Activated T-helper 17 cell treated with anti-CD3 and anti-CD28 coated beads, Interleukin-2, amount 50 U/mL, for 72 hours (primary cell): ENCODE data around the gene LAPTM5. TPM values are rescaled to one million over a fixed set of nuclear protein-coding genes. Genes with fewer than 3 reads are reported as not detected.

Source experiments
- ATAC-seq: fragments of 150-1000 bp; cut with Tn5 transposase; replicated peaks from 2 replicates; pipeline ENCODE4 v1.10.0; 2021; ENCODE audit warnings: mild to moderate bottlenecking, moderate library complexity
- H3K27ac Mint-ChIP-seq: one replicate; pipeline ENCODE4 v1.8.0; 2022; ENCODE audit warnings: mixed read lengths
- H3K27me3 Mint-ChIP-seq: one replicate; pipeline ENCODE4 v1.8.0; 2022; ENCODE audit warnings: mixed read lengths
- H3K36me3 Mint-ChIP-seq: one replicate; pipeline ENCODE4 v1.8.0; 2022; ENCODE audit warnings: low read depth, mild to moderate bottlenecking, mixed read lengths
- H3K4me1 Mint-ChIP-seq: one replicate; pipeline ENCODE4 v1.8.0; 2022; ENCODE audit warnings: mixed read lengths
- H3K4me3 Mint-ChIP-seq: one replicate; pipeline ENCODE4 v1.8.0; 2022; ENCODE audit warnings: mild to moderate bottlenecking, mixed read lengths
- H3K9me3 Mint-ChIP-seq: one replicate; pipeline ENCODE4 v1.8.0; 2022; ENCODE audit warnings: mixed read lengths
- total RNA-seq, 2 donors: library from RNA; stranded (reverse); gene quantifications; one replicate each; pipeline ENCODE4 v1.2.3, GENCODE V29; 2022

Gene LAPTM5
- total RNA-seq, 2 donors from 2014 or later, result 316 to 333 TPM

DNA sequence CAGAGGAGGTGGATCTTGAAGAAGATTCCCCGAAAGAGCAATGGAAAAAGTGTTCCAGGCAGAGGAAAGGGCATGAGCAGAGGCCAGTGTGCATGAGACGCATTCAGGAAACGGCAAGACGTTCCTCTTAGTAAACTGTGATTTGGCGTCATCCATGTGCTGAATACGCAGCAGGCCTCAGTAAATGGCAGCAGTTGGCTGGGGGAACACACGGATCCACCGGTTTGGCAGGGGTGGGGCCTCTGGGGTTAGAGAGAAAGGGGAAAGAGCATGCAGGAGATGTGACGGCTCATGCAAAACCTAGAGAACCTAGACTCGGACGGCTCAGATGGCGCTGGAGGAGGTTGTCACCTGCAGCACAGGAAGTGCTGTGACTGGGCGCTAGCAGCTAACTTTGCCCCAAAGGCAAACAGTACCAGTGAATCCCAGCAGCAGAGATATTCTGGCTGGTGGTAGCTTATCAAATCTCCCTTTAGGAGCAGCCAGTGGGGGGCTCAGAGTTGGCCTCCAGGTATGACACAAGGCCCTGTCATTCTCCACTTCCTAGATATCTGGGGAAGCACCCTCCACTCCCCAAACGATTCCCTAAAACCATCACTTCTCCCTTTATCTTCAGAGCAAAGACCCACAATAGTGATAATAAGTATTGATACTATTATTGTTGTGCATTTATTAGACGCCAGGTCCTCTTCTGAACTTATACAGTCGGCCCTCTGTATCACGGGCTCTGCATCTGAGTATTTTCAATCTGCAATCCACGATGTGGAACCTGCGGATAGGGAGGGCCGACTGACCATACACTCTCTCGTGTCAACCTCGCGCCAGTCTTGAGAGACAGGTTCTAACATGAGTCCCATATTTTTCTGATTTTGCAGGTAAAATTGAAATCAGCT is 7.6 kb downstream of the LAPTM5 start:
- peak; percentile 34 for ATAC-seq
- Mint-ChIP-seq H3K4me3 (peak overlapping the region; percentile 85), H3K27ac (peak overlapping the region; percentile 93), H3K9me3 (no peaks in the 10 kb centered on the region), H3K4me1 (peaks cover 69% of the 10 kb centered on the region), H3K27me3 (no peaks in the 10 kb centered on the region), H3K36me3 (peaks cover 96% of the 10 kb centered on the region)

- H3K4me1 Mint-ChIP-seq, result peaks cover 72% of the 10 kb centered on the region
- peak overlapping the region; percentile 93 for H3K27ac Mint-ChIP-seq
- peaks cover 87% of the 10 kb centered on the region for H3K36me3 Mint-ChIP-seq
- H3K9me3 Mint-ChIP-seq, result no peaks in the 10 kb centered on the region
- H3K27me3 Mint-ChIP-seq, result no peaks in the 10 kb centered on the region
- H3K4me3 Mint-ChIP-seq, result peak overlapping the region; percentile 85
- peak; percentile 42 for ATAC-seq
Measured at GRCh38 chr1:30748699-30749401, 8.7 kb downstream of the LAPTM5 start.

DNA sequence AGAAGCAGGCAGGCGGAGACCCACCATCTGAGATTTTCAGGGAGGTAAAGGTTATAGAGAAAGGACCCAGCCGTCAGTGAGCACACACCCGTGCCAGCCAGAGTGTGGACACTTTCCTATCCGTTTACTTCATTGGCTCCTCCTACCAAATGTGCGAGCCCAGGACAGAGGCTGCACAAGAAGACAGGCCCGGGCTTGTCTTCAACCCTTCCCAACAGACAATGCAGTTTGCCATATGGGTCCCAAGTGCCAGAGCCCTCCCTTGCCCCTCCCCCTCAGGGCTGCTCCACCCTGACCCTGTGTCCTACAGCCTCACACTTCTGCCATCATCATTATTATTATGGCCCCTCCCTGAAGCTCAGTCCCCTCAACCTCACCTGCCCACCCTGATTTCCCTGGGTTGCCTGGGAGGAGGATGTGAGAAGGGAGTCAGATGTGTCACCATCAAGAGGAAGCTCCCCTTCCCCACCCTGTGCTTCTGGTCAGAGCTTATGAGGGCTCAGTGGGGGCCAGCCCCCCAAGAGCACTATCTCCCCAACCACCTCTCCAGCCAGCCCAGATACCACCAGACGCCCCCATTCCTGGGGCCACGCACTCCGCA is 9.4 kb downstream of the LAPTM5 start:
- H3K27me3 Mint-ChIP-seq, result no peaks in the 10 kb centered on the region
- H3K27ac Mint-ChIP-seq, result peak overlapping the region; percentile 93
- H3K4me3 Mint-ChIP-seq, result peak overlapping the region; percentile 85
- peaks cover 87% of the 10 kb centered on the region for H3K36me3 Mint-ChIP-seq
- ATAC-seq, result no peak
- peaks cover 72% of the 10 kb centered on the region for H3K4me1 Mint-ChIP-seq
- no peaks in the 10 kb centered on the region for H3K9me3 Mint-ChIP-seq

DNA sequence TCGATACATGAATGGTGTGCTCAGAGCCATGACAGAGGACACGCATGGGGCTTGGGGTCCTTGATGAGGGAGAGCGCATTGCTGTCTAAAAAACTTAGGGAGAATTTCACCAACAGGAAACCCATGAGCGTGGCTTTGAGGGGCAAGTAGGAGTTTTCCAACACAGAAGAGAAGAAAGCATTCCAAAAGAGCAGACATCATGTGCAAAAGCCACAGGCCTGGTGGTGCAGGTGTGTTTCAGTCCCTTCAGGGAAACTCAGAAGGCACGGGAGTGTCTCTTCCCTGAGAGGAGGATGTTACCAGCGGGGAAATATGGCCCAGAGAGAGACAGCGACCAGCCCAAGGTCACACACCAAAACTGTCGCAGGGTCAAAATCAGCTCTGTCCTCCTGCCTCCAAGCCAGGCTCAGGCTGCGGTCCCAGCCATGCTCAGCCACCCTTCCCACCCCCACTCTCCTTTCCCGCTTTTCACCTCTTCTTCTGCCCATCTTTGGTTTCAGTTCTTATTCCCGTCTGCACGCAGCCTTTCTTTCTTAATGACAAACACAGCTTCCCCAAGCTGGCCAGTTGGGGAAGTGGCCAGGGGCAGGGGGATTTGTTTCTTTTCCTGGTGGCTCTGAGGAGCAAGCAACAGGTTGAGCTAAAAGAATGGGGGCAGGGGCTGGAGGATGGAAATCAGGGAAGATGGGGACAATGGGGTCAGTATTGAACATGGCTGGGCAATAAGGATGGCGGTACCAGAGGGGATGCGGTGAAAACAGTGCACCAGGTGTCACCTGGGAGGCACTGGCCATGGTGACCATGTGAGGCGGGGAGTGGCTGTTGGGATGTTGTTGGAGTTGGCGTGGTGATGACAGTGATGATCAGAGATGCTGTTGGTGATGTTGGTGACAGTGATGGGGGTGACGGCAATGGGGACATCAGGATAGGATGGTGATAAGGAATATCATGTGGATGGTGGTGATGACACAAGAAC is 10.3 kb downstream of the LAPTM5 start:
- H3K4me1 Mint-ChIP-seq, result peaks cover 78% of the 10 kb centered on the region
- ATAC-seq, result no peak

GRCh38 chr1:30746212-30747032 is 11.2 kb downstream of the LAPTM5 start:
- Mint-ChIP-seq H3K9me3 (no peaks in the 10 kb centered on the region), H3K4me1 (peaks cover 83% of the 10 kb centered on the region), H3K27ac (peak overlapping the region; percentile 93), H3K4me3 (peak overlapping the region; percentile 85), H3K36me3 (peaks cover 86% of the 10 kb centered on the region), H3K27me3 (no peaks in the 10 kb centered on the region)
- ATAC-seq, result no peak

More for the DNA sequence above, 10.3 kb downstream of the LAPTM5 start:
- Mint-ChIP-seq H3K27me3 (no peaks in the 10 kb centered on the region), H3K4me3 (peak overlapping the region; percentile 85), H3K27ac (peak overlapping the region; percentile 93), H3K9me3 (no peaks in the 10 kb centered on the region), H3K36me3 (peaks cover 87% of the 10 kb centered on the region)

DNA sequence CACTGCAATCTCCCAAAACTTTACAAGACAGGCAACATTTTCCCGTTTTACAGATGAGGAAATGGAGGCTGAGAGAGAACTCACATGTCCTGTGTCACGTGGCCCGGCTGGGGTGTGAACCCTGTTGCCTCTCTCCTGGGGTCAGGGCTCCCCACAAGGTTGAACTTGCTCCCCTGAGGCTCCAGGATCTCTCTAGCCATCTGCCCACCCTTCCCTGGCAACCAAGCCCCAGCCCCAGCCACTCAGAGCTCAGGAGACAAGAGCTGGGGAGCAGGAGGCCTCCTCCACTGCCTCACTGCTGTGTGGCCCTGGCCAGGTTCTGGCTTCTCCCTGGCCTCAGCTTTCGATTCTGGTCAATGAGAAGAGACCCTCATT is 11.8 kb downstream of the LAPTM5 start:
- H3K27ac Mint-ChIP-seq, result peak overlapping the region; percentile 93

DNA sequence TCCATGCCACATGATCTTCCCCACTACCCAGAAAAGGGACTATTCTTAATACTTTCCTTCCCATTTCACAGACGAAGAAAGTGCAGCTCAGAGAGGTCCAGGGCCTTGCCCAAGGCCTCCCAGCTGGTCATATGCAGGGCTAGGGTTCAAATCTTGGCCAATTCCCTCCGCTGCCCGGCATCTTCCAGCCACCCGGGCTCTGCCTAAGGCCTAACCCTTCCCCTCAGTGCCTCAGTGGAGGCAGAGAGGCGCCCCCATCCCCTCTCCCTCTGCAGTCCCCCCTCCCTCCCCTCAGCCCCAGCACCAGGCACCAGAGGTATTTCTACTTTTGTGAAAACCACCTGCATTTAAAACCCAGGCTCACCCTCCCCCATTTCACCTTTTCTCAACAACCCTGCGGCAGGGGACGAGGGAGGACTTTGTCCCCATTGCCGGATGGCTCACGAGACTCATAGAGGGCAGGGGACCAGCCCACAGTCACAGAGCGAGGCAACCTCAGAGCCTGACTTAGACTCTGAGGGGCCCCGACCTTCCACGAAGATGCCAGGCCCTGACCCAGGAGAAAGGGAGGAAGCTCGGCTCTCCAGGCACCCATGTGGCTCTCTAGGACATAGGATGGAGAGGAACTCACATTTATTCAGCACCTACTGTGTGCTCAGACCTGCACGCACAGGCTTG is 12.3 kb downstream of the LAPTM5 start:
- Mint-ChIP-seq H3K36me3 (peaks cover 90% of the 10 kb centered on the region), H3K9me3 (no peaks in the 10 kb centered on the region), H3K4me3 (peak overlapping the region; percentile 85), H3K27me3 (no peaks in the 10 kb centered on the region), H3K4me1 (peaks cover 90% of the 10 kb centered on the region), H3K27ac (peak overlapping the region; percentile 93)
- no peak for ATAC-seq

More for the DNA sequence above, 11.8 kb downstream of the LAPTM5 start:
- Mint-ChIP-seq H3K27me3 (no peaks in the 10 kb centered on the region), H3K4me1 (peaks cover 89% of the 10 kb centered on the region), H3K4me3 (peak overlapping the region; percentile 85), H3K9me3 (no peaks in the 10 kb centered on the region), H3K36me3 (peaks cover 87% of the 10 kb centered on the region)
- ATAC-seq, result no peak

DNA sequence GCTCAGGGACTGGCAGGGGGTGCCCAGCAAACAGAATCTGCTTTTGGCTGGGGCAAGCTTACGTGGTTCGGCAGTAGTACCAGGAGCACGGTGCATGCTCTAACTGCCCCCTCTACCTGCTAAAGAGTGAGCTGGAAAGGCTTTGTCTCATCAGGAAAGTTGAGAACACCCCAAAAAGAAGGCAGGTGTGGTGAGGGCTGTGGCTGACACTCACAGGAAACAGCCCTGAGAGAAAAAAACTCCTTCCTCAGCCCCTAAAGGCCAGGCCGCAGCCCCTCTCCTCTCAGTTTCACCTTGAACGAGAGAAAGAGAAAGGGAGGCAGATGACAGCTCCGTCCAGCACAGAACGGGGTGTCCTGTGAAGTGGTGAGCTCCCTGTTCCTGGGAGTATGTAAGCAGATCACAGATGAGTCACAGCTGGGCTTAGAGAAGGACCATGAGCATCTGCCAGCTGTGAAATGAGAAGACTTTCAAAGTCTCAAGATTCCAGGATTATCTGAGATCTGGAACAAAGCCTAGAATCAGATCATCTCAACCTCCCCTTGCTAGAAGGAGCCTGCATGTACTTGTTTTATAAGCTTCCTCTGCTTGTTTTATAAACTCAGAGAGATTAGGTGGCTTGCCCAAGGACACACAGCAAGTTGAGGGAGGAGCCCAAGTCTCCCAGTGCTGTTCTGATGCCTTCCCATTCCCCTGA is 13.4 kb downstream of the LAPTM5 start:
- Mint-ChIP-seq H3K27ac (peak overlapping the region; percentile 93), H3K9me3 (no peaks in the 10 kb centered on the region), H3K4me3 (peak overlapping the region; percentile 85), H3K27me3 (no peaks in the 10 kb centered on the region), H3K4me1 (peaks cover 79% of the 10 kb centered on the region), H3K36me3 (peaks cover 90% of the 10 kb centered on the region)
- peak; percentile 61 for ATAC-seq

GRCh38 chr1:30743584-30744059 is 14.0 kb downstream of the LAPTM5 start:
- Mint-ChIP-seq H3K4me1 (peaks cover 76% of the 10 kb centered on the region), H3K36me3 (peaks cover 90% of the 10 kb centered on the region), H3K27ac (peak overlapping the region; percentile 93), H3K27me3 (no peaks in the 10 kb centered on the region), H3K9me3 (no peaks in the 10 kb centered on the region), H3K4me3 (peak overlapping the region; percentile 85)
- peak; percentile 75 for ATAC-seq

DNA sequence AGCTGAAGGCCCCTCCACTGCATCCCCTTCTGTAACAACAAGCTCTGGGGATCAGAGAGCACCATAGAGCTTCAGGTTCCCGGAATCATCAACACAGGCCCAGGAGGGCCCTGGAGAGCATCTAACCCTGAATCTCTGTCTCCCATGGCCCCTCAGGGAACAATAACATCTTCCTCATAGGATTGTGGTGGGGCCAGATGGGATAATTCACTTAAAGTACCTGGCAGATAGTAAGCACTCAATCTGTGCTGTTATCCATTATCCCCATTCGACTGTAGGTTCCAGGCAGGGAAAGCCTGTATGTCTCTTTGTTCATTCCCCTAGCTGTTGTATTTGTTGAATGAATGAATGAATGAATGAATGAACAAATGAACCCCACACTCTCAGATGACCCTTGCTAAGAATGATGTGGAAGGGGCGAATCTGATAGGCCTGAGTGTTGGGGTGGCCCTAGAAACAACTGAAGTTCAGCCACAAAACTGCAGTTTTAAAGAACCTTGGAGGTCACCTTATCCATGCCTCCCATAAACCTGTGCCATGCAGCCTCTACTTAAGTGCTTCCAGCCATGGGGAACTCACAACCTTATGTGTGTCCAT is 14.5 kb downstream of the LAPTM5 start:
- Mint-ChIP-seq H3K27me3 (no peaks in the 10 kb centered on the region), H3K36me3 (peaks cover 90% of the 10 kb centered on the region), H3K9me3 (no peaks in the 10 kb centered on the region), H3K4me3 (peak overlapping the region; percentile 85), H3K4me1 (peaks cover 72% of the 10 kb centered on the region), H3K27ac (peak overlapping the region; percentile 93)
- ATAC-seq, result no peak

- Mint-ChIP-seq H3K4me3 (peak overlapping the region; percentile 85), H3K27me3 (no peaks in the 10 kb centered on the region), H3K36me3 (peaks cover 90% of the 10 kb centered on the region), H3K9me3 (no peaks in the 10 kb centered on the region), H3K27ac (peak overlapping the region; percentile 93), H3K4me1 (peaks cover 65% of the 10 kb centered on the region)
- no peak for ATAC-seq
Measured at GRCh38 chr1:30742300-30742962, 15.1 kb downstream of the LAPTM5 start.
